Nephron progenitor cell (in vitro differentiated cells): Measurements from ENCODE around the gene KIF25.
A peak's percentile ranks its signal among the peaks of the same experiment; 100 is the strongest.

Experiments used
- DNase-seq: peaks from one replicate; pipeline ENCODE4 v3.0.0; 2021
- H3K27ac Mint-ChIP-seq: 2 replicates; pipeline ENCODE4 v1.8.0; 2021; ENCODE audit warnings: mild to moderate bottlenecking, moderate library complexity, mixed read lengths
- H3K27me3 Mint-ChIP-seq: 2 replicates; pipeline ENCODE4 v1.8.0; 2021; ENCODE audit warnings: mild to moderate bottlenecking, low read depth, mixed read lengths; ENCODE audit not compliant: poor library complexity
- H3K36me3 Mint-ChIP-seq: 2 replicates; pipeline ENCODE4 v1.8.0; 2021; ENCODE audit warnings: low read depth, mixed read lengths
- H3K4me1 Mint-ChIP-seq: 2 replicates; pipeline ENCODE4 v1.8.0; 2021; ENCODE audit warnings: mixed read lengths
- H3K4me3 Mint-ChIP-seq: 2 replicates; pipeline ENCODE4 v1.8.0; 2021; ENCODE audit warnings: mild to moderate bottlenecking, moderate library complexity, mixed read lengths
- H3K9me3 Mint-ChIP-seq: 2 replicates; pipeline ENCODE4 v1.8.0; 2021; ENCODE audit warnings: mild to moderate bottlenecking, moderate library complexity, mixed read lengths
- TF ChIP-seq, protein P1 (sequence below): fragments of 200-600 bp; sonication (generic); IDR thresholded peaks from 2 replicates; pipeline ENCODE4 v1.5.0; 2021; ENCODE audit warnings: antibody characterized with exemption

Gene KIF25

DNA sequence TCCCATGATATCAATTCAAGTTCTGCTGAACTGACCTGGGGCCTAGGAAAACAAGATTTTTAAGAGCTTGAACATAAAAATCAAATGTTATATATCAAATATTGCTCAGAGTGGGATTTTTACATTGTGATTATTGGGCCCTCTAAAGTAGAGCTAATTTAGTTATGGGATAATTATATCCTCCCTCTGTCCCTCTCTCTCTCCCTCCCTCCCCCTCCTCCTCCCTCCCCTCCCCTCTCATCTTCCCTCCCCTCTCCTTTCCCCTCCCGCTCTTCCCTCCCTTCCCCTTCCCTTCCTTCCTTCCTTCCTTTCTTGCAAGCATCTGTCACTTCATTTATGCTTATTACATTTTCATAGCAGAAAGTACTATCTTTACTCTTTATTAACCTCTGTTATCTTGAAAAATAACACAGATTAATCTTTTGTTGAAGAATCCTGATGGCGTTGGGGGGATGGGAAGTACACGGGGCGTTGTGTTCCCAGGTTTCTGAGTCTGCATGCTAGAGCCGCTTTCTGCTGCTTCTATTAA lies 32.8 kb downstream of the KIF25 start:
- peaks cover 10% of the 10 kb centered on the region for H3K27me3 Mint-ChIP-seq
- peaks cover 33% of the 10 kb centered on the region for H3K4me1 Mint-ChIP-seq
- TF ChIP-seq, protein P1, sequence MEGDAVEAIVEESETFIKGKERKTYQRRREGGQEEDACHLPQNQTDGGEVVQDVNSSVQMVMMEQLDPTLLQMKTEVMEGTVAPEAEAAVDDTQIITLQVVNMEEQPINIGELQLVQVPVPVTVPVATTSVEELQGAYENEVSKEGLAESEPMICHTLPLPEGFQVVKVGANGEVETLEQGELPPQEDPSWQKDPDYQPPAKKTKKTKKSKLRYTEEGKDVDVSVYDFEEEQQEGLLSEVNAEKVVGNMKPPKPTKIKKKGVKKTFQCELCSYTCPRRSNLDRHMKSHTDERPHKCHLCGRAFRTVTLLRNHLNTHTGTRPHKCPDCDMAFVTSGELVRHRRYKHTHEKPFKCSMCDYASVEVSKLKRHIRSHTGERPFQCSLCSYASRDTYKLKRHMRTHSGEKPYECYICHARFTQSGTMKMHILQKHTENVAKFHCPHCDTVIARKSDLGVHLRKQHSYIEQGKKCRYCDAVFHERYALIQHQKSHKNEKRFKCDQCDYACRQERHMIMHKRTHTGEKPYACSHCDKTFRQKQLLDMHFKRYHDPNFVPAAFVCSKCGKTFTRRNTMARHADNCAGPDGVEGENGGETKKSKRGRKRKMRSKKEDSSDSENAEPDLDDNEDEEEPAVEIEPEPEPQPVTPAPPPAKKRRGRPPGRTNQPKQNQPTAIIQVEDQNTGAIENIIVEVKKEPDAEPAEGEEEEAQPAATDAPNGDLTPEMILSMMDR, result no peak
- H3K9me3 Mint-ChIP-seq, result peaks cover 9% of the 10 kb centered on the region
- no peak for DNase-seq
- no peaks in the 10 kb centered on the region for H3K36me3 Mint-ChIP-seq
- H3K4me3 Mint-ChIP-seq, result no peak overlapping the region
- no peak overlapping the region for H3K27ac Mint-ChIP-seq

GRCh38 chr6:168030908-168031307 lies 33.4 kb downstream of the KIF25 start:
- TF ChIP-seq, protein P1, result no peak
- Mint-ChIP-seq H3K27me3 (peaks cover 10% of the 10 kb centered on the region), H3K36me3 (peaks cover under 1% of the 10 kb centered on the region), H3K27ac (no peak overlapping the region), H3K4me3 (no peak overlapping the region), H3K4me1 (peaks cover 33% of the 10 kb centered on the region), H3K9me3 (peaks cover 15% of the 10 kb centered on the region)
- no peak for DNase-seq

DNA sequence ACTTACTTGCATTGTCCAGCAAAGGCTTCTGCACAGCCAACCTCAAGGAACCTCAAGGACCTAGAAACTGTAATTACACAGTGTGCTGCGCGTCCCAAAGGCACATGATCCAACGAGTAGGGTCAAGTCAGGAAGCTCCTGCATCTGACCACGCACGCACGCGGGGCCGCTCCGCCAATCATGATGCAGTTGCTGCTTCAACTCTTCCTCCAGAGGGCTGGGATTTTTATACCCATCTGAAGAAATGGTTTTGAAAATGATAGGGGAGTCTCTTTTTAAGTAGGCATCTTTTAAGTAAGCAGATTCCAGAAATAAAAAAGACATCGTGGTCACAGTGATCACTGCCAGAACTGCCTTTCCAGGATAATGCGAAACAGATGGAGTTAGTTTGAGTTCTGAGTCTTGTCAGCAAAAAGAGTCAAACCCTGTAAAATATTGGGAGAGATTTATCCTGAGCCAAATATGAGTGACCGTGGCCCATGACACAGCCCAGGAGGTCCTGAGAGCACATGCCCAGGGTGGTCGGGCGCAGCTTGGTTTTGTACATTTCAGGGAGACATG lies 34.0 kb downstream of the KIF25 start:
- no peak for DNase-seq
- Mint-ChIP-seq H3K27me3 (peaks cover 10% of the 10 kb centered on the region), H3K9me3 (peaks cover 21% of the 10 kb centered on the region), H3K36me3 (peaks cover 7% of the 10 kb centered on the region), H3K4me1 (peaks cover 34% of the 10 kb centered on the region), H3K4me3 (no peak overlapping the region), H3K27ac (peak overlapping the region; percentile 85)
- TF ChIP-seq, protein P1, result no peak

DNA sequence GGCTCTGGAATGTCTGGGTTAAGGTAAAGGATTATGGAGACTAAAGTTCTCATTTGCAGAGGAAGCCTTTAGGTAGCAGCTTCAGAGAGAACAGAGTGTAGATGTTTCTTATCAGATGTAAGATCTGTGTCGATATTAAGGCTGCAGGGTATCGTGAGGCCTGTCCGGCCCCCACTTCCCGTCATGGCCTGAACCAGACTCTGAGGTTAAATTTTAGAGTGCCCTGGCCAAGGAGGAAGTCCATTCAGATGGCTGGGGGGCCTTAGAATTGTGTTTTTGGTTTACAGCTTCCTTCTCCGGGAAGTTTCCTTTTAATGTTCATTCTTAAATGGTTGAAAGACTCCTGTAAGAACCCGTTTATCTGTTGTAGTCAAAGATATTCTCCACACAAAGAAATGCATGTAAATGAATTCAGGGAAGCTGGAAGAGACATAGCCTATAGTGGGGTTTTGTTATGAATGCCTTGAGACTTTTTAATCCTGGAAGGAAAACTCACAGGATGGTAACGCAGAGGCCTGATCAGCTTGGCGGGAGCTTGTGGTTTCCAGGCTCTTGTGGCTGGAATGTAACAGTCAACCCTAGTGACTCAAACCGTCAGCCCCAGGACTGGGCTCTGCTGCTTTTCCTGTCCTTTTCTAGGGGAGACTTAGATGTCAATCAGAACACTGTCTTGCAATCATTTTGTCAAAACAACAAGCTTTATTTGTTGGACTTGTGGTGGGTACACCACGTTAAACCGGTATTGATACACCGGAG lies 34.7 kb downstream of the KIF25 start:
- H3K27ac Mint-ChIP-seq, result peak overlapping the region; percentile 85
- H3K36me3 Mint-ChIP-seq, result peaks cover 9% of the 10 kb centered on the region
- peaks cover 11% of the 10 kb centered on the region for H3K27me3 Mint-ChIP-seq
- no peak for DNase-seq
- peaks cover 26% of the 10 kb centered on the region for H3K9me3 Mint-ChIP-seq
- TF ChIP-seq, protein P1, result no peak
- peaks cover 34% of the 10 kb centered on the region for H3K4me1 Mint-ChIP-seq
- H3K4me3 Mint-ChIP-seq, result no peak overlapping the region

DNA sequence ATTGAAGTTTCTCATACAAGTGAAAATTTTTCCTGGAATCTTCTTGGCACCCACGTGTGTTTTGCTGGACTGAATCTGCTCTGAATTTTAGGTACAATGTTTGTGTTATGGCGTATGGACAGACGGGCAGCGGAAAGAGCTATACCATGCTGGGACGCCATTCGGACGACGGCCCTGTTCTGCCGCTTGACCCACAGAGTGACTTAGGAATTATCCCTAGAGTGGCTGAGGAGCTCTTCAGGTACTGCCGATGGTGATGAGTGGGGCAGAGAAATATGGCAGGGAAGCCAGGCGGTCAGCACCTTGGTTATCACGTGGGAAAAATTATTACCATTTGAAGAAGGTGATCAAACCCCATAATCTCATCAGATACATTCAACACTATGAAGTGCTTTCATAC lies 36.3 kb downstream of the KIF25 start:
- Mint-ChIP-seq H3K9me3 (peaks cover 42% of the 10 kb centered on the region), H3K36me3 (peaks cover 23% of the 10 kb centered on the region), H3K4me1 (peaks cover 34% of the 10 kb centered on the region), H3K27ac (no peak overlapping the region), H3K4me3 (no peak overlapping the region), H3K27me3 (peaks cover 26% of the 10 kb centered on the region)
- DNase-seq, result no peak
- TF ChIP-seq, protein P1, result no peak
